ENCODE results near the gene KDM2B.

DNA sequence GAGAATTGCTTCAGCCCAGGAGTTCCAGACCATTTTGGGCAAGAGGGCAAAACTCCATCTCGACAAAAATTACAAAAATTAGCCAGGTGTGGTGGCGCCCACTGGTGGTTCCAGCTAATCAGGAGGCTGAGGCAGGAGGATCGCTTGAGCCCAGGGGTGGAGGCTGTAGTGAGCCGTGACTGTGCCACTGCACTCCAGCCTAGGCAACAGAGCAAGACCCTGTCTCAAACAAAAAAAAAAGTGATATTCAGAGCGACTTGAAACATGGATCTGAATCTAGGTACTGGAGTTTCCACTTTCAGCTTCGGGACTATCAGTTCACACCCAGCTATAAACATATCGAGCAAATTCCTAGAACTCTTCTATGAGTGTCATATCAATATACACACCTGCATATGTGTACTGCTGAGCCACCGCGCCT lies 197.2 kb downstream of the KDM2B start:
- TF ChIP-seq, protein P1, sequence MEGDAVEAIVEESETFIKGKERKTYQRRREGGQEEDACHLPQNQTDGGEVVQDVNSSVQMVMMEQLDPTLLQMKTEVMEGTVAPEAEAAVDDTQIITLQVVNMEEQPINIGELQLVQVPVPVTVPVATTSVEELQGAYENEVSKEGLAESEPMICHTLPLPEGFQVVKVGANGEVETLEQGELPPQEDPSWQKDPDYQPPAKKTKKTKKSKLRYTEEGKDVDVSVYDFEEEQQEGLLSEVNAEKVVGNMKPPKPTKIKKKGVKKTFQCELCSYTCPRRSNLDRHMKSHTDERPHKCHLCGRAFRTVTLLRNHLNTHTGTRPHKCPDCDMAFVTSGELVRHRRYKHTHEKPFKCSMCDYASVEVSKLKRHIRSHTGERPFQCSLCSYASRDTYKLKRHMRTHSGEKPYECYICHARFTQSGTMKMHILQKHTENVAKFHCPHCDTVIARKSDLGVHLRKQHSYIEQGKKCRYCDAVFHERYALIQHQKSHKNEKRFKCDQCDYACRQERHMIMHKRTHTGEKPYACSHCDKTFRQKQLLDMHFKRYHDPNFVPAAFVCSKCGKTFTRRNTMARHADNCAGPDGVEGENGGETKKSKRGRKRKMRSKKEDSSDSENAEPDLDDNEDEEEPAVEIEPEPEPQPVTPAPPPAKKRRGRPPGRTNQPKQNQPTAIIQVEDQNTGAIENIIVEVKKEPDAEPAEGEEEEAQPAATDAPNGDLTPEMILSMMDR (IDR thresholded peaks at IDR 0.05; ENCODE audit: poor library complexity) = peak; percentile 4
- TF ChIP-seq EZH2phosphoT487 (IDR thresholded peaks at IDR 0.05; ENCODE audit: low read depth, severe bottlenecking, unreplicated experiment) = no peak
